ENCODE results near the gene GALK1.

GALK1 gene

GRCh38 chr17:75749545-75750389 lies 15.2 kb downstream of the GALK1 start:
- peak; percentile 73 to 74 for DNase-seq (ENCODE audit: low read depth in 2 of 2)

GRCh38 chr17:75748706-75749105 lies 16.3 kb downstream of the GALK1 start:
- no peak for DNase-seq (ENCODE audit: low read depth in 2 of 2)

- no peak for DNase-seq (ENCODE audit: low read depth in 2 of 2)
Observed at GRCh38 chr17:75743625-75744206, 21.3 kb downstream of the GALK1 start.

- no peak for DNase-seq (ENCODE audit: low read depth in 2 of 2)
Observed at GRCh38 chr17:75742337-75742736, 22.7 kb downstream of the GALK1 start.

- DNase-seq (ENCODE audit: low read depth in 2 of 2), result no peak
Observed at GRCh38 chr17:75740631-75741077, 24.3 kb downstream of the GALK1 start.

- DNase-seq (ENCODE audit: low read depth in 2 of 2), result no peak
Observed at GRCh38 chr17:75740215-75740614, 24.8 kb downstream of the GALK1 start.

- no peak for DNase-seq (ENCODE audit: low read depth in 2 of 2)
Observed at GRCh38 chr17:75739801-75740200, 25.2 kb downstream of the GALK1 start.

- DNase-seq (ENCODE audit: low read depth in 2 of 2), result no peak
Observed at GRCh38 chr17:75739174-75739573, 25.8 kb downstream of the GALK1 start.

GRCh38 chr17:75738218-75738802 lies 26.7 kb downstream of the GALK1 start:
- peak in 1 of 2 donors; percentile 30 for DNase-seq (ENCODE audit: low read depth in 2 of 2)

GRCh38 chr17:75737133-75737962 lies 27.6 kb downstream of the GALK1 start:
- DNase-seq (ENCODE audit: low read depth in 2 of 2), result no peak

- DNase-seq (ENCODE audit: low read depth in 2 of 2), result no peak
Observed at GRCh38 chr17:75736173-75736835, 28.7 kb downstream of the GALK1 start.

- no peak for DNase-seq (ENCODE audit: low read depth in 2 of 2)
Observed at GRCh38 chr17:75734674-75735294, 30.2 kb downstream of the GALK1 start.

GRCh38 chr17:75733471-75733870 lies 31.5 kb downstream of the GALK1 start:
- DNase-seq (ENCODE audit: low read depth in 2 of 2), result no peak

- DNase-seq (ENCODE audit: low read depth in 2 of 2), result no peak
Observed at GRCh38 chr17:75731716-75732498, 33.1 kb downstream of the GALK1 start.

- no peak for DNase-seq (ENCODE audit: low read depth in 2 of 2)
Observed at GRCh38 chr17:75731086-75731715, 33.8 kb downstream of the GALK1 start.

GRCh38 chr17:75730065-75730464 lies 34.9 kb downstream of the GALK1 start:
- no peak for DNase-seq (ENCODE audit: low read depth in 2 of 2)

GRCh38 chr17:75729351-75729750 lies 35.6 kb downstream of the GALK1 start:
- no peak for DNase-seq (ENCODE audit: low read depth in 2 of 2)

- no peak for DNase-seq (ENCODE audit: low read depth in 2 of 2)
Observed at GRCh38 chr17:75727391-75727790, 37.6 kb downstream of the GALK1 start.

GRCh38 chr17:75725504-75725903 lies 39.5 kb downstream of the GALK1 start:
- no peak for DNase-seq (ENCODE audit: low read depth in 2 of 2)
